H1 (cell line): Measurements from ENCODE around the gene ST7L. TPM values are rescaled to one million over a fixed set of nuclear protein-coding genes. Genes with fewer than 3 reads are reported as not detected.

ENCODE experiments used
- BACH1 ChIP-seq: IDR thresholded peaks from 2 replicates; pipeline ENCODE4 v1.6.1; 2012; ENCODE audit warnings: low read length, improper control_type of control experiment
- CHD1 ChIP-seq: IDR thresholded peaks from 2 replicates; pipeline ENCODE4 v1.6.1; 2012; ENCODE audit warnings: low read depth, low read length, improper control_type of control experiment
- HDAC2 ChIP-seq, 2 experiments: fragments of 300-600 bp in 1 of 2; sonication (generic) in 1 of 2; IDR thresholded peaks; 2 replicates each; pipeline ENCODE4 v1.6.1; 2011 to 2012; ENCODE audit warnings: low read depth in 2 of 2, low read length in 2 of 2, mild to moderate bottlenecking in 2 of 2, moderate library complexity in 2 of 2, borderline replicate concordance in 1 of 2, inconsistent platforms in 1 of 2
- PHF8 ChIP-seq: fragments of 200-600 bp; sonication (generic); conservative IDR thresholded peaks from 2 replicates; pipeline ENCODE4 v1.7.1; 2012; ENCODE audit warnings: low read depth, mild to moderate bottlenecking, inconsistent platforms, low read length, moderate library complexity
- POU5F1 ChIP-seq: IDR thresholded peaks from 2 replicates; pipeline ENCODE4 v1.6.1; 2011; ENCODE audit warnings: low read depth, mild to moderate bottlenecking, low read length, moderate library complexity
- RFX5 ChIP-seq: IDR thresholded peaks from 2 replicates; pipeline ENCODE4 v1.6.1; 2011; ENCODE audit warnings: low read depth, low read length, improper control_type of control experiment, borderline replicate concordance
- polyA plus RNA-seq, 7 experiments: library from polyadenylated mRNA; depleted of rRNA in 3 of 7; stranded (reverse) in 5 of 7; unstranded in 2 of 7; fragments of >200 nt in 5 of 7; fragments of 200-250 nt in 2 of 7; gene quantifications; 1 replicate in 5 of 7; 2 replicates in 1 of 7; 4 replicates in 1 of 7; pipeline versions ENCODE4 v1.2.1 to v1.2.3, GENCODE V29; 2011 to 2013; ENCODE audit warnings: missing spikeins in 2 of 7, mixed read lengths in 2 of 7
- total RNA-seq: library from RNA; stranded (reverse); fragmentation: NEBNext Ultra II Directional; extraction: Animal tissue kit (Norgen Biotek cat#: 25700); gene quantifications from 2 replicates; pipeline ENCODE4 v1.2.1, GENCODE V29; 2021

Gene ST7L
- total and polyA plus RNA-seq, 2 of the 8 experiments (the other 6 are each of a cell fraction or from before 2014, with no cell fraction given) = 9.6 to 16.2 TPM

DNA sequence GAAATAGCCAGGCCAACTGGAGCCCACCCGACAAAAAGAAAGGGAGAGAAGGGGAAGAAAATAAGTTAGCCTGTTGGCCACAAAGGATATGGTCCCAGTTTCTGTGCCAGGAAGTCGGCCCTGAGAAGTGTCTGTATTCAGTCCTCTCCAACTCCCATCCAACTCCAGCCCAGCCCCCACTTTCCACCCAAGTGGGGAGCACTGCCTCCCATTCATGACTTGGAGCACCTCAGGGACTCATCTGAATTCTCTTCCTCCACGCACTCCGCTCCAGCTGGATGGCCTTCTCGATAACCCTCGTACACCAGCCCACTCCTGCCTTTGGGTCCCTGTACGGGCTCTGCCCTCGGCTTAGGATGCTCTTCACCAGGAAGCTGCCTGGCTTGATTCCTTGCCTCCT is 112.2 kb downstream of the ST7L start (continued):
- TF ChIP-seq PHF8 (no peak), HDAC2 (IDR thresholded peaks at IDR 0.05; ENCODE audit: borderline replicate concordance in 1 of 2, low read depth in 2 of 2, low read length in 2 of 2) (no peak), CHD1 (no peak), RFX5 (no peak), POU5F1 (no peak), BACH1 (no peak)
